HT1080 (cell line): ENCODE data around the gene CHCHD1. TPM values are rescaled to one million over a fixed set of nuclear protein-coding genes. Genes with fewer than 3 reads are reported as not detected.
"Not testable (repeated sequence)": the region's sequence is repeated elsewhere in the genome, so short reads cannot be mapped to it uniquely, and the experiment has no call there.

Source experiments
- DNase-seq: peaks from one replicate; pipeline ENCODE4 v3.0.0-alpha.2; 2015; ENCODE audit warnings: low read depth
- total RNA-seq: library from RNA; depleted of rRNA; stranded (reverse); fragments of >200 nt; shearing (Covaris generic); gene quantifications from 2 replicates; pipeline ENCODE4 v1.2.3, GENCODE V29; 2014

CHCHD1 gene
- total RNA-seq, 1 experiment from 2014 or later = 89.6 TPM

- no peak for DNase-seq
Observed at GRCh38 chr10:73810358-73810734, 28.5 kb downstream of the CHCHD1 start.

- no peak for DNase-seq
Observed at GRCh38 chr10:73810735-73811465, 29.1 kb downstream of the CHCHD1 start.

DNA sequence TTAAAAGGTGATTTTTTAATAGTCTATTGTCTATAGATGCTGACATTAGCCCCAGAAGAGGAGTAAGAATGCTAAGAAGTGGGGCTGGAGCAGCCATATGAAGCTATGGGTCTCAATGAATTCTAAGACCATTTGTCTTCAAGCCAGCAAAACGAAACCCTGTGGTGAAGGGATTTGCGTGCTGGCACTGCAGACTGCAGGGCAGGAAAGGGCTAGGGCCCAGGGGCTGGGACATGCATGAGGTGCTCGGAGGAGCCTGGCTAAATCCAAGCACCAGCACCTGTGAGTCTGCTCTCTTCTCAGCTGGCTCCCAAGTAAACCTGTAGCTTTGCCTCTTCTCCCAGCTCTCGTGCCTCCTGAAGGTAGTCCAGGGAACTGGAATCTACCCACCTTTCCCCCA is 30.8 kb downstream of the CHCHD1 start:
- no peak for DNase-seq

GRCh38 chr10:73813333-73813732 is 31.5 kb downstream of the CHCHD1 start:
- no peak for DNase-seq

DNA sequence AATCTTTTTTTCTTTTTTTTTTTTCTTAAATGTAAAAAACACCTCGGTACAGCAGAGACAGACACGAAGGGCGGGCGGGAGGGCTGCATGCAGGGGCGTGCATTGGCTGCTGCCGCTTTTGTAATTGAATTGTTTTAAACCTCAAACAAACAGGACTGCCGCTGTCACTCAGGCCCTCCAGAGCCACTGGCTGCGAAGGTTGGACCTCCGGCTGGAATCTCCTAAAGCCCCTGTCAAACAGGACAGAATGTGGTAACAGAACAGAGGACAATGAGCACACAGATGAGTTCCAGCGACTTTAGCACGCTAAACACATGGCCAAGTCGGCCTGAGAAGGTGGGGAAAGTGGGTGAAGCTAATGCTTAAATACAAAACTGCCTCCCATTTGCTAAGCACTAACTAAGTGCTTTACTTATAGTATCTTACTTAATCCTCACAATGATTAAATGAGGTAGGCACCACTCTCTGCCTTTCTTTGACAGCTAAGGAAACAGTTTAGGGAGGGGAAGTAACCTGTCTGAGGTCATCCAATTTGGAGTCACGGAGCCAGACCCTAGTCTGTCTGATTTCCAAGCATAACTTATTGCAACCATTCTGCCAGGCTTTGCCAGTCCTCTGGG is 32.5 kb downstream of the CHCHD1 start:
- DNase-seq = no peak

GRCh38 chr10:73814896-73815718 is 33.3 kb downstream of the CHCHD1 start:
- no peak for DNase-seq

GRCh38 chr10:73815719-73816030 is 33.8 kb downstream of the CHCHD1 start:
- DNase-seq = no peak

DNA sequence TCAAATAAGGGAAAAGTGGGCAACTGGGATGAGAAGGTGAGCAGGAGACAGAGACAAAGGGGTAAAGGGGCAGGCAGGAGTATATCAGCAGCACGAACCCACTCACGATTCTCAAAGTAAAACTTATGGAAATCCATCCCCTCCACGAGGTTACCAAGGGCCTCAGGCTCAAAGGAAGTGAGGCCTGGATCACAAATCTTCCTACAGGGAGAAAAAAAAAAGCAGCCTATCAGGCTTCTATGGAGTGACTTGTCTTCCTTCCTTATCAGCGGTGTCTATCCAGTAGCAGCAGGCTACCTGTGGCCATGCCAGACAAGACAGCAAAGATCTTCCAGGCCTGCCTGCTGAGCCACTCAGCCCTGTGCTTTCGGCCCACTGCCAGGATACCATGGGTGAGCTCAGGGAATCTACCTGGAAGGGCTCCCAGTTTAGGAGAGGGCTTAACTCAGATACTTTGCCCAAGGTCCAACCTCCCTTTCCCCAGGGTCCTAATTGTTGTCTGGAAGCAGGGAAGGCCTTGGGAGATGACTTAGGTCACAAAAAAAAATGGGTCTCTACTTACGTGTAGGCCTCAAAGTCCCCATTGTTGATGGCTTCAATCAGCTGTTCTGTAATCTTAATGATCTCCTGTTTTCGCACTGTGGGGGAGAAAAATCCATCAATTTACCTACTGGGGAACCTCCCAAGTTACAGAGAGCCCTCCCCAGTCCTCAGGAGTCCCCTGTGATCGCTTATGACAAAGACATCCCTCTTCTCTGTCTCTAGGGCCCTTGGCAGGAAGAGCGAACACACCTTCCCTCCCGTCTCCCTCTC is 35.3 kb downstream of the CHCHD1 start:
- DNase-seq = no peak

GRCh38 chr10:73817826-73818225 is 36.0 kb downstream of the CHCHD1 start:
- DNase-seq = no peak

- DNase-seq = no peak
Observed at GRCh38 chr10:73818402-73818801, 36.6 kb downstream of the CHCHD1 start.

- DNase-seq = no peak
Observed at GRCh38 chr10:73819081-73819480, 37.2 kb downstream of the CHCHD1 start.

DNA sequence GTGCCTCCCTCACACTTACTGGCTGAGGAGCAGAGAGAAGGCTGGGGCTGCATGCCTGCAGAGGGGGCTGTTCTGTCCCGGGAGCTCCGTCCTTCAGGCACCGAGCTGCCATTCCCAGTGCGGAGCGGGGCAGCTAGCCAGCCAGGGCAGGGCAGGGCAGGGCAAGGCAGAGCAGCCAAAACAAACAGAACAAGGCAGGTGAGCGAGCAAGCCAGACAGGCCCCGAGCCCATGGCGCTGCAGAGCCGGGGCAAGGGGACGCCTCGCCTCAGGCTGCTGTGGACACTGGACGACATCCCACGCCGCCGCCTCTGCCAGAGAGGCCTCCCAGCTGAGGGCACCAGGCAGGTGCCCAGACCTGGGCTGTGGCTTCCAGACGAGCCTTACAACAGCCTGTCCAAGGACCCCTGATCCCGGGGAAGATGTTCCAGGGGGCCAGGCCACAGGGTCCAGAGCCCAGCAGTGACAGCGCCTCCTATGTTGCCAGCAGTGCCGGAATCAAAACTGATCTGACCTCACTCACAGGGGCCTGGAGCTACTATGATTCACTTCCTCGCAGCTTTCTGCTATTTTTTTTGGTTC is 37.8 kb downstream of the CHCHD1 start:
- peak; percentile 38 for DNase-seq

GRCh38 chr10:73823391-73823790 is 41.5 kb downstream of the CHCHD1 start:
- DNase-seq = no peak

DNA sequence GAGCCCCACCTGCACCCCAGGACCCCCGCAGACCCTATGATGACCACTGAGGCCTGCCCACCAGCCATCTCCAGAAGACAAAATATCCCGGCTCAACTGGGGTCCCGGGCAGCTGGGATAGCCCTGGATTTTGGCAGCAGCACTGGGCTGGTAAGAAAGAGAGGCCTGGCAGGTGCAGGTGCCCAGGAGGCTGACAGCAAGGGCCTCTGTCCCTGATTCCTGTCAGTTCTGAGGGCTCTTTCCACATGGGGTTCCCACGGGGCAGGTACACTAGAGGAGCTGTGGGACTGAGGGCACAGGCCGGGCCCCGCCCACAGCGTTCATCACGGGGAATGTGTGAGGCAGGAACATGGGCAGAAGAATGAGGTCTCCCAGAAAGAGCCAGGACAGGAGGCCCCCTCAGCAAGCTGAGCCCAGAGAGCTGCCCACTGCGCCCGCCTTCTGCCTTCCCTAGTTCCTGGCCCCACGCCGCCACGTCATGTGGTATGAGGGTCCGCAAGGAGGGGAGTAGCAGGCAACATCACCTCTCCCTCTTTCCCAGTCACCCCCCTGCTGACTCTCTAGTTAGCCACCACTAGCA is 42.4 kb downstream of the CHCHD1 start:
- no peak for DNase-seq

DNA sequence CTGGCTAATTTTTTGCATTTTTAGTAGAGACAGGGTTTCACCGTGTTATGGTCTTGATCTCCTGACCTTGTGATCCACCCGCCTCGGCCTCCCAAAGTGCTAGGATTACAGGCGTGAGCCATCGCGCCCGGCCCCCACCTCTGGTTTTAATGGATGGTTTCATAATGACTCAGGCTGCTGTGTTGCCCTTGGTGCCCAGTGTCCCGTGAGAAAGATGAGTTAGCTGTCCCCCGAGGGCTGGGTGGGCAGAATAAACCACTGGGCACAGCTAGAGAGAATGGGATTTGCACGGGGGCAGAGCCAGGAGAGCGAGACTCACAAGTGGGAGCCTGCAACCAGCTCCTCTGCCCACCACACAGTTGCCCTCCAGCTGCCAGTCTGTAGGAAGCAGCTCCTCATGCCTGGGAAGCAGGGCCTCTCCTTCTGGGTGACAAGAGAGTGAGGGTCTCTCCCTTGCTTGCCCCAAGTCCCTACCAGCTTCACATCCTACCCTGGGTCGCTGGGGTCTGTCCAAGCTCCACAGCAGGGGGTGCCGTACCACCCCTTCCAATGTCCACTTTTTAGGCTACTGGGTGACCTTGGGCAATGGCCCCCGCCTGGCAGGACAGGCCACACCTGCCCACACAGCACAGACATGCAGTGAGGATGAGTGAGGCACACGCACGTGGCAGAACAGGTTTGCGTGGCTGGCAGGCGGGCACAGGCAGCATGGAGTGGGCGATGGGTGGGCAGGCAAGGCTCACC is 45.7 kb downstream of the CHCHD1 start:
- peak; percentile 87 for DNase-seq

DNA sequence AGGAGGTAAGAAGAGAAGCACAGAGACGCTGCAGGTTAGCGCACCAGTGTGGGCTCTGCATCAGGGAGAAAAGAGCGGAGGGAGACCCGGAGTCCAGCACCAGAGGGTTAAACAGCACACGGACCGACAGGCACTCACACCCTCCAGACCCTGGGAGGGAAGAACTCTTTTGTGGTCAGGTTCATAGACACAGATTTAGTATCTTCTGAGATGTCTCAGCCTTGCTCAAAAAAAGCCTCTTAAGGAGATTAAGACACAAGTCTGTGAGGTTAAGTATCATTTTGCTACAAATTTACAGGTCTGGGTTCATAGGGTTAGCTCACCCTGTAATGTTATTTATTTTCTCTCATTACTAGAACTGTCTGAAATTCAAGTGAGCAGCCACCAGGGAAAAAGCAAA is 46.3 kb downstream of the CHCHD1 start:
- DNase-seq = no peak

DNA sequence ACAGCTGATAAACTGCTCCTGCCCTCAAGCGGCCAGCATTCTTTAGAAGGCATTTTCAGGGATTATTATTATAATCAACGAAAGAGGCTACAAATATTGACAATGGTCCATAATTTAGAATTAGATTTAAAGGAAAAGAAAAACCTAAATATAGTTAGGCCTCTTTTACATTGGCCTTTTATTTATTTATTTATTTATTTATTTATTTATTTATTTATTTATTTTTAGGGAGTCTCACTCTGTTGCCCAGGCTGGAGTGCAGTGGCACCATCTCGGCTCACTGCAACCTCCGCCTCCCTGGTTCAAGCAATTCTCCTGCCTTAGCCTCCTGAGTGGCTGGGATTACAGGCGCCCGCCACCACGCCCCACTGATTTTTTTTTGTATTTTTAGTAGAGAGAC is 47.2 kb downstream of the CHCHD1 start:
- not testable (repeated sequence) for DNase-seq
